Endodermal cell (in vitro differentiated cells): Measurements from ENCODE around the gene BARHL2. TPM values are rescaled to one million over a fixed set of nuclear protein-coding genes. Genes with fewer than 3 reads are reported as not detected.

ENCODE experiments used
- DNase-seq: peaks from one replicate; pipeline ENCODE4 v3.0.0-alpha.2; 2017
- H3K27ac ChIP-seq: 2 replicates; pipeline ENCODE4 v1.5.1; 2013; ENCODE audit warnings: mild to moderate bottlenecking, low read depth, low read length, moderate library complexity
- H3K27me3 ChIP-seq: 2 replicates; pipeline ENCODE4 v1.6.1; 2013; ENCODE audit warnings: mild to moderate bottlenecking, low read length, moderate library complexity; ENCODE audit not compliant: insufficient read depth, control insufficient read depth, poor library complexity, severe bottlenecking
- H3K36me3 ChIP-seq: 2 replicates; pipeline ENCODE4 v1.7.0; 2013; ENCODE audit warnings: mild to moderate bottlenecking, low read length, moderate library complexity; ENCODE audit not compliant: control insufficient read depth, insufficient read depth
- H3K4me1 ChIP-seq: one replicate; pipeline ENCODE4 v1.7.0; 2013; ENCODE audit warnings: low read length; ENCODE audit not compliant: control insufficient read depth, insufficient read depth
- H3K4me3 ChIP-seq: 2 replicates; pipeline ENCODE4 v1.5.1; 2013; ENCODE audit warnings: mild to moderate bottlenecking, low read length, moderate library complexity
- H3K9ac ChIP-seq: 2 replicates; pipeline ENCODE4 v1.6.1; 2013; ENCODE audit warnings: mild to moderate bottlenecking, low read length, moderate library complexity; ENCODE audit not compliant: poor library complexity, severe bottlenecking; ENCODE audit errors: extremely low read depth
- H3K9me3 ChIP-seq: 2 replicates; pipeline ENCODE4 v1.6.1; 2013; ENCODE audit warnings: mild to moderate bottlenecking, low read length, moderate library complexity; ENCODE audit not compliant: control insufficient read depth
- H3K27ac Mint-ChIP-seq: 2 replicates; pipeline ENCODE4 v1.8.0; 2020; ENCODE audit warnings: mixed read lengths
- H3K27me3 Mint-ChIP-seq: 2 replicates; pipeline ENCODE4 v1.8.0; 2021; ENCODE audit warnings: mild to moderate bottlenecking, mixed read lengths; ENCODE audit not compliant: insufficient read depth
- H3K36me3 Mint-ChIP-seq: 2 replicates; pipeline ENCODE4 v1.8.0; 2020; ENCODE audit warnings: low read depth, mixed read lengths
- H3K4me1 Mint-ChIP-seq: 2 replicates; pipeline ENCODE4 v1.8.0; 2020; ENCODE audit warnings: mixed read lengths
- H3K4me3 Mint-ChIP-seq: 2 replicates; pipeline ENCODE4 v1.8.0; 2020; ENCODE audit warnings: mild to moderate bottlenecking, moderate library complexity, mixed read lengths
- H3K9me3 Mint-ChIP-seq: 2 replicates; pipeline ENCODE4 v1.8.0; 2020; ENCODE audit warnings: mild to moderate bottlenecking, mixed read lengths
- CTCF ChIP-seq: fragments of 200-600 bp; sonication (generic); conservative IDR thresholded peaks from 2 replicates; pipeline ENCODE4 v1.5.0; 2021; ENCODE audit warnings: antibody characterized with exemption, mild to moderate bottlenecking
- WGBS, 2 experiments: methylation state at CpG; one replicate each; pipeline versions ENCODE4 v1.1.5 to v1.1.7; 2013; ENCODE audit warnings: missing lambda C conversion rate in 2 of 2, mixed read lengths in 1 of 2; ENCODE audit not compliant: insufficient coverage in 1 of 2, insufficient read length in 1 of 2; 5-methylcytosine and 5-hydroxymethylcytosine counted together
- total RNA-seq, 2 donors: library from RNA; stranded (reverse); fragmentation: NEBNext Ultra II Directional in 1 of 2; extraction: Animal tissue kit (Norgen Biotek cat#: 25700) in 1 of 2; gene quantifications; 2 replicates in 1 of 2; 3 replicates in 1 of 2; pipeline ENCODE4 v1.2.1, GENCODE V29; 2021

BARHL2 gene
- total RNA-seq, 2 donors from 2014 or later: not detected

GRCh38 chr1:90717665-90718410 lies 736 bp upstream of the BARHL2 start:
- TF ChIP-seq CTCF: no peak
- DNase-seq: peak; percentile 92
- Histone ChIP-seq H3K27ac (no peak overlapping the region), H3K27me3 (peaks cover 99% of the 10 kb centered on the region), H3K4me3 (peak overlapping the region; percentile 78), H3K36me3 (no peaks in the 10 kb centered on the region), H3K4me1 (peaks cover 11% of the 10 kb centered on the region), H3K9me3 (no peaks in the 10 kb centered on the region), H3K9ac (no peak overlapping the region)
- peaks cover 98% of the 10 kb centered on the region for H3K27me3 Mint-ChIP-seq
- peak overlapping the region; percentile 54 for H3K4me3 Mint-ChIP-seq
- H3K9me3 Mint-ChIP-seq: peaks cover 2% of the 10 kb centered on the region
- no peaks in the 10 kb centered on the region for H3K36me3 Mint-ChIP-seq
- WGBS, 2 experiments: 0 to 2% methylated on average over 13 to 94 of the region's 94 CpGs
- H3K27ac Mint-ChIP-seq: no peak overlapping the region
- H3K4me1 Mint-ChIP-seq: peaks cover 35% of the 10 kb centered on the region

- Mint-ChIP-seq H3K4me1 (peaks cover 40% of the 10 kb centered on the region), H3K27me3 (peaks cover 98% of the 10 kb centered on the region), H3K4me3 (peak overlapping the region; percentile 54), H3K27ac (no peak overlapping the region), H3K9me3 (peaks cover 2% of the 10 kb centered on the region), H3K36me3 (no peaks in the 10 kb centered on the region)
- H3K4me1 ChIP-seq: peaks cover 17% of the 10 kb centered on the region
- H3K4me3 ChIP-seq: peak overlapping the region; percentile 48
- no peak for DNase-seq
- no peak overlapping the region for H3K9ac ChIP-seq
- no peaks in the 10 kb centered on the region for H3K36me3 ChIP-seq
- no peaks in the 10 kb centered on the region for H3K9me3 ChIP-seq
- no peak overlapping the region for H3K27ac ChIP-seq
- peaks cover 99% of the 10 kb centered on the region for H3K27me3 ChIP-seq
- no peak for TF ChIP-seq CTCF
- WGBS, 2 experiments: 0 to 1% methylated on average over 1 to 37 of the region's 37 CpGs
These were observed 208 bp upstream of the BARHL2 start for GRCh38 chr1:90717356-90717664.

- Histone ChIP-seq H3K36me3 (no peaks in the 10 kb centered on the region), H3K9ac (no peak overlapping the region), H3K9me3 (no peaks in the 10 kb centered on the region), H3K27ac (no peak overlapping the region), H3K4me3 (no peak overlapping the region), H3K27me3 (peaks cover 99% of the 10 kb centered on the region), H3K4me1 (peaks cover 20% of the 10 kb centered on the region)
- WGBS, 2 experiments: 2 to 4% methylated on average over 9 to 12 of the region's 15 CpGs
- Mint-ChIP-seq H3K27ac (no peak overlapping the region), H3K36me3 (no peaks in the 10 kb centered on the region), H3K9me3 (peaks cover 2% of the 10 kb centered on the region), H3K27me3 (peaks cover 98% of the 10 kb centered on the region), H3K4me3 (peak overlapping the region; percentile 54), H3K4me1 (peaks cover 44% of the 10 kb centered on the region)
- TF ChIP-seq CTCF: no peak
- no peak for DNase-seq
These were observed 905 bp downstream of the BARHL2 start for GRCh38 chr1:90716243-90716551.
